Neural crest cell (in vitro differentiated cells): ENCODE data around the gene MEGF6. TPM values are rescaled to one million over a fixed set of nuclear protein-coding genes. Genes with fewer than 3 reads are reported as not detected.

Experiments
- DNase-seq: peaks from one replicate; pipeline ENCODE4 v3.0.0; 2021; ENCODE audit warnings: low read depth, mixed read lengths, low spot score
- H3K27ac Mint-ChIP-seq: one replicate; pipeline ENCODE4 v1.8.0; 2021; ENCODE audit warnings: mild to moderate bottlenecking, mixed read lengths; ENCODE audit not compliant: unreplicated experiment
- H3K27me3 Mint-ChIP-seq: 2 replicates; pipeline ENCODE4 v1.8.0; 2021; ENCODE audit warnings: low read depth, mild to moderate bottlenecking, mixed read lengths
- H3K36me3 Mint-ChIP-seq: 2 replicates; pipeline ENCODE4 v1.8.0; 2021; ENCODE audit warnings: low read depth, mild to moderate bottlenecking, mixed read lengths
- H3K4me1 Mint-ChIP-seq: 2 replicates; pipeline ENCODE4 v1.8.0; 2021; ENCODE audit warnings: mixed read lengths
- H3K4me3 Mint-ChIP-seq: one replicate; pipeline ENCODE4 v1.8.0; 2021; ENCODE audit warnings: mild to moderate bottlenecking, mixed read lengths
- H3K9me3 Mint-ChIP-seq: 2 replicates; pipeline ENCODE4 v1.8.0; 2021; ENCODE audit warnings: mixed read lengths
- CTCF ChIP-seq: fragments of 200-600 bp; sonication (generic); conservative IDR thresholded peaks from 2 replicates; pipeline ENCODE4 v1.5.0; 2021; ENCODE audit warnings: antibody characterized with exemption, mild to moderate bottlenecking
- total RNA-seq: library from RNA; stranded (reverse); gene quantifications from 2 replicates; pipeline ENCODE4 v1.2.1, GENCODE V29; 2021

The MEGF6 gene
- total RNA-seq, 1 donor from 2014 or later, result 36.7 TPM

- H3K4me1 Mint-ChIP-seq, result no peaks in the 10 kb centered on the region
- no peaks in the 10 kb centered on the region for H3K27me3 Mint-ChIP-seq
- no peak for TF ChIP-seq CTCF
- H3K9me3 Mint-ChIP-seq, result no peaks in the 10 kb centered on the region
- H3K4me3 Mint-ChIP-seq, result no peak overlapping the region
- no peak for DNase-seq
- no peak overlapping the region for H3K27ac Mint-ChIP-seq
- H3K36me3 Mint-ChIP-seq, result no peaks in the 10 kb centered on the region
These were observed 55.0 kb downstream of the MEGF6 start for GRCh38 chr1:3556336-3556735.

GRCh38 chr1:3555131-3555920 is 56.0 kb downstream of the MEGF6 start:
- H3K27me3 Mint-ChIP-seq, result no peaks in the 10 kb centered on the region
- H3K9me3 Mint-ChIP-seq, result no peaks in the 10 kb centered on the region
- no peak overlapping the region for H3K27ac Mint-ChIP-seq
- no peak for TF ChIP-seq CTCF
- H3K36me3 Mint-ChIP-seq, result no peaks in the 10 kb centered on the region
- H3K4me1 Mint-ChIP-seq, result no peaks in the 10 kb centered on the region
- DNase-seq, result no peak
- no peak overlapping the region for H3K4me3 Mint-ChIP-seq

GRCh38 chr1:3553940-3554223 is 57.4 kb downstream of the MEGF6 start:
- no peaks in the 10 kb centered on the region for H3K27me3 Mint-ChIP-seq
- H3K36me3 Mint-ChIP-seq, result no peaks in the 10 kb centered on the region
- no peak for DNase-seq
- no peaks in the 10 kb centered on the region for H3K4me1 Mint-ChIP-seq
- H3K4me3 Mint-ChIP-seq, result no peak overlapping the region
- no peak overlapping the region for H3K27ac Mint-ChIP-seq
- no peak for TF ChIP-seq CTCF
- H3K9me3 Mint-ChIP-seq, result no peaks in the 10 kb centered on the region

GRCh38 chr1:3553166-3553939 is 58.0 kb downstream of the MEGF6 start:
- no peak overlapping the region for H3K4me3 Mint-ChIP-seq

GRCh38 chr1:3552751-3553150 is 58.6 kb downstream of the MEGF6 start:
- H3K27ac Mint-ChIP-seq, result no peak overlapping the region
- no peaks in the 10 kb centered on the region for H3K36me3 Mint-ChIP-seq
- H3K4me1 Mint-ChIP-seq, result no peaks in the 10 kb centered on the region
- H3K27me3 Mint-ChIP-seq, result no peaks in the 10 kb centered on the region
- DNase-seq, result no peak
- H3K9me3 Mint-ChIP-seq, result no peaks in the 10 kb centered on the region
- TF ChIP-seq CTCF, result no peak
- H3K4me3 Mint-ChIP-seq, result no peak overlapping the region

More at GRCh38 chr1:3553166-3553939, 58.0 kb downstream of the MEGF6 start:
- Mint-ChIP-seq H3K27ac (no peak overlapping the region), H3K36me3 (no peaks in the 10 kb centered on the region), H3K27me3 (no peaks in the 10 kb centered on the region), H3K4me1 (no peaks in the 10 kb centered on the region), H3K9me3 (no peaks in the 10 kb centered on the region)
- DNase-seq, result no peak
- TF ChIP-seq CTCF, result no peak
